GM19395 (cell line): ENCODE results near the gene POU6F2.

Experiments used
- ATAC-seq: cut with Tn5 transposase; IDR thresholded peaks from one replicate; pipeline ENCODE4 v1.9.1; 2021; ENCODE audit warnings: mild to moderate bottlenecking, moderate library complexity; ENCODE audit not compliant: unreplicated experiment

The POU6F2 gene

GRCh38 chr7:39247576-39247975 is 269.9 kb downstream of the POU6F2 start:
- no peak for ATAC-seq

- ATAC-seq: no peak
Observed at GRCh38 chr7:39248041-39248691, 270.5 kb downstream of the POU6F2 start.

GRCh38 chr7:39248692-39249090 is 271.0 kb downstream of the POU6F2 start:
- ATAC-seq: no peak

GRCh38 chr7:39249635-39250152 is 272.0 kb downstream of the POU6F2 start:
- no peak for ATAC-seq

GRCh38 chr7:39252916-39253315 is 275.2 kb downstream of the POU6F2 start:
- ATAC-seq: no peak

GRCh38 chr7:39259391-39260003 is 281.8 kb downstream of the POU6F2 start:
- no peak for ATAC-seq

- ATAC-seq: no peak
Observed at GRCh38 chr7:39260279-39260844, 282.7 kb downstream of the POU6F2 start.

GRCh38 chr7:39261771-39262170 is 284.1 kb downstream of the POU6F2 start:
- no peak for ATAC-seq

- no peak for ATAC-seq
Observed at GRCh38 chr7:39265641-39266591, 288.2 kb downstream of the POU6F2 start.

GRCh38 chr7:39269034-39269433 is 291.3 kb downstream of the POU6F2 start:
- no peak for ATAC-seq

- ATAC-seq: no peak
Observed at GRCh38 chr7:39270018-39270417, 292.3 kb downstream of the POU6F2 start.

GRCh38 chr7:39271402-39271801 is 293.7 kb downstream of the POU6F2 start:
- ATAC-seq: no peak

- ATAC-seq: no peak
Observed at GRCh38 chr7:39272111-39272510, 294.4 kb downstream of the POU6F2 start.

- ATAC-seq: no peak
Observed at GRCh38 chr7:39272691-39273090, 295.0 kb downstream of the POU6F2 start.

- ATAC-seq: no peak
Observed at GRCh38 chr7:39280337-39280736, 302.6 kb downstream of the POU6F2 start.

- ATAC-seq: no peak
Observed at GRCh38 chr7:39285256-39285655, 307.5 kb downstream of the POU6F2 start.

GRCh38 chr7:39288303-39288702 is 310.6 kb downstream of the POU6F2 start:
- ATAC-seq: no peak

GRCh38 chr7:39291628-39292410 is 314.1 kb downstream of the POU6F2 start:
- no peak for ATAC-seq

GRCh38 chr7:39293056-39293823 is 315.5 kb downstream of the POU6F2 start:
- no peak for ATAC-seq

- no peak for ATAC-seq
Observed at GRCh38 chr7:39294022-39294421, 316.3 kb downstream of the POU6F2 start.
